ENCODE measurements around the gene SLC25A45. TPM values are rescaled to one million over a fixed set of nuclear protein-coding genes. Genes with fewer than 3 reads are reported as not detected.

SLC25A45 gene
- total RNA-seq, 1 experiment from 2014 or later, result 1.1 TPM

DNA sequence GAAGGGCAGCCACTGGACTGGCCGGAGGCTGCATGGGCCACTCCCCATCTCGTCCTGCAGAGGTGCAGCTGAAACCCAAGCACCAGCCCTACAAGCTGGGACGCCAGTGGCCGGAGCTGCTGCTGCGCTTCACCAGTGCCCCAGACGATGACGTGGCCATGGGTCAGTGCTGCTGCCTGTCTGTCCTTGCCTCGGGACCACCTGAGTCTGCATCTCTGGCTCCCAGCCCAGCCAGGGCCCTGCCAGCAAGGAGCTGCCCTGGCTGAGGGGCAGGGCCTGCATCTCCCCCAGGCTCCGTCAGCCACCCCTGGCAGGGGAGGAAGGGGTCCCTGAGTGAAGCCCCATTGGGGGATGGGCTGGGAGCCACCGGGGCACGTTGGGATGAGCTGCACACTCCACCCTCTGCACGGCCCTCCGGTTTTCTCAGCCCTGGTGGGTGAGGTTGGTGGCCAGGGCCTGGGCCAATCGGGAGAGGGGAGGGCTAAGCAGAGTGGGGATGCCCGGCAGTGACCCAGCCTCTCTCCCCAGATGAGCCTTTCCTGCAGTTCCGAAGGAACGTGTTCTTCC is 11.2 kb upstream of the SLC25A45 start:
- Histone ChIP-seq H3K27me3 (ENCODE audit: insufficient read depth, low read length) (no peaks in the 10 kb centered on the region), H4K20me1 (ENCODE audit: control insufficient read depth, insufficient read depth, insufficient read length) (peaks cover 2% of the 10 kb centered on the region), H3K4ac (ENCODE audit: low read depth, low read length) (no peak overlapping the region), H2BK15ac (ENCODE audit: low read depth, low read length) (no peak overlapping the region), H3K56ac (ENCODE audit: insufficient read length, low read depth, low read length) (no peak overlapping the region), H3K79me1 (ENCODE audit: insufficient read depth, low read depth, low read length, poor library complexity, severe bottlenecking) (no peaks in the 10 kb centered on the region), H2AK5ac (ENCODE audit: insufficient read length, low read length) (no peak overlapping the region), H3K18ac (ENCODE audit: insufficient read length, low read depth, low read length) (no peak overlapping the region), H3K4me1 (ENCODE audit: insufficient read depth, low read length) (no peaks in the 10 kb centered on the region; the same call in 1 of the 2 replicates), H3K23me2 (ENCODE audit: insufficient read length, low read depth, low read length, poor library complexity, severe bottlenecking) (no peaks in the 10 kb centered on the region), H4K8ac (replicated peaks; ENCODE audit: insufficient read length, low read depth, low read length) (no peak overlapping the region), H4K5ac (ENCODE audit: insufficient read length, low read depth, low read length) (no peak overlapping the region), H3K27ac (ENCODE audit: insufficient read length, low read depth, low read length) (no peak overlapping the region), H2BK20ac (ENCODE audit: low read depth, low read length, poor library complexity, severe bottlenecking) (no peak overlapping the region), H3K79me2 (ENCODE audit: insufficient read depth, low read length) (no peaks in the 10 kb centered on the region), H3K14ac (ENCODE audit: insufficient read depth, low read length) (no peak overlapping the region), H3K23ac (ENCODE audit: insufficient read length, low read depth, low read length) (no peak overlapping the region), H4K91ac (ENCODE audit: insufficient read length, low read depth, low read length) (no peak overlapping the region), H2BK12ac (ENCODE audit: insufficient read length, low read depth, low read length) (no peak overlapping the region), H3K4me2 (ENCODE audit: insufficient read depth, insufficient read length, low read length) (no peak overlapping the region), H2AFZ (ENCODE audit: low read length) (no peak overlapping the region), H2BK120ac (ENCODE audit: low read depth, low read length, poor library complexity, severe bottlenecking) (no peak overlapping the region), H3K9ac (ENCODE audit: extremely low read depth, insufficient read length, low read length) (no peak overlapping the region), H2BK5ac (ENCODE audit: insufficient read length, low read length) (no peak overlapping the region), H3T11ph (ENCODE audit: low read length) (no peak overlapping the region), H3K9me3 (ENCODE audit: control insufficient read depth, low read depth, low read length) (no peaks in the 10 kb centered on the region)
- Mint-ChIP-seq H3K4me1 (peaks cover 12 to 13% of the 10 kb centered on the region in 2 experiments), H3K36me3 (ENCODE audit: insufficient read depth in 1 of 3, low read depth in 3 of 3) (peaks cover 3 to 18% (median 16%) of the 10 kb centered on the region in 3 experiments; a peak in 5 of 7 replicates), H3K27me3 (ENCODE audit: low read depth) (no peaks in the 10 kb centered on the region), H3K9me3 (no peaks in the 10 kb centered on the region), H3K4me3 (no peak overlapping the region), H3K27ac (no peak overlapping the region)
- no CpG with 5 or more reads among the region's 17 CpGs for WGBS (ENCODE audit: extremely low coverage, insufficient read length, low lambda C conversion rate)
- no peak for TF ChIP-seq CTCF (conservative IDR thresholded peaks at IDR 0.05)
- no peak for DNase-seq

All from H9 (cell line).